GM23338 (cell line): Measurements from ENCODE around the gene MCIDAS. TPM values are rescaled to one million over a fixed set of nuclear protein-coding genes. Genes with fewer than 3 reads are reported as not detected.

Source experiments
- ATAC-seq: fragments of 200-7000 bp; cut with Tn5 transposase; 3 replicates; pipeline ENCODE4 v1.9.1; 2020
- DNase-seq: peaks from one replicate; pipeline ENCODE4 v3.0.0-alpha.2; 2015; ENCODE audit warnings: low spot score
- H2AFZ ChIP-seq: fragments of 200-600 bp; sonication (generic); 2 replicates; pipeline ENCODE4 v1.8.0; 2016; ENCODE audit warnings: antibody characterized with exemption, mild to moderate bottlenecking, moderate library complexity
- H3F3A ChIP-seq: fragments of 200-600 bp; sonication (generic); replicated peaks from 2 replicates; pipeline ENCODE4 v1.8.0; 2017; ENCODE audit warnings: antibody characterized with exemption, mixed run types, low read depth
- H3K27ac ChIP-seq: fragments of 200-600 bp; sonication (generic); 2 replicates; pipeline ENCODE4 v1.6.1; 2016; ENCODE audit warnings: low read depth
- H3K27me3 ChIP-seq: fragments of 200-600 bp; sonication (generic); 2 replicates; pipeline ENCODE4 v1.8.0; 2016; ENCODE audit warnings: mild to moderate bottlenecking, mixed run types, moderate library complexity; ENCODE audit not compliant: insufficient read depth
- H3K36me3 ChIP-seq: fragments of 200-600 bp; sonication (generic); 2 replicates; pipeline ENCODE4 v1.8.0; 2016; ENCODE audit warnings: mild to moderate bottlenecking; ENCODE audit not compliant: insufficient read depth
- H3K4me1 ChIP-seq: fragments of 200-600 bp; sonication (generic); 2 replicates; pipeline ENCODE4 v1.8.0; 2016; ENCODE audit warnings: mild to moderate bottlenecking, moderate library complexity; ENCODE audit not compliant: insufficient read depth
- H3K4me2 ChIP-seq: fragments of 200-600 bp; sonication (generic); 2 replicates; pipeline ENCODE4 v1.7.1; 2017; ENCODE audit warnings: mixed run types
- H3K4me3 ChIP-seq: fragments of 200-600 bp; sonication (generic); 2 replicates; pipeline ENCODE4 v1.6.1; 2016; ENCODE audit warnings: mixed run types
- H3K79me2 ChIP-seq: fragments of 200-600 bp; sonication (generic); replicated peaks from 2 replicates; pipeline ENCODE4 v1.8.0; 2017; ENCODE audit warnings: mild to moderate bottlenecking; ENCODE audit not compliant: insufficient read depth
- H3K9me2 ChIP-seq: fragments of 200-600 bp; sonication (generic); 2 replicates; pipeline ENCODE4 v1.8.0; 2017; ENCODE audit not compliant: insufficient read depth
- H4K20me1 ChIP-seq: fragments of 200-600 bp; sonication (generic); replicated peaks from 2 replicates; pipeline ENCODE4 v1.8.0; 2017; ENCODE audit warnings: mild to moderate bottlenecking; ENCODE audit not compliant: insufficient read depth
- H3K27ac Mint-ChIP-seq: 2 replicates; pipeline ENCODE4 v1.8.0; 2020; ENCODE audit warnings: inconsistent platforms, mild to moderate bottlenecking, moderate library complexity, mixed read lengths
- H3K27me3 Mint-ChIP-seq: 3 replicates; pipeline ENCODE4 v1.8.0; 2022; ENCODE audit warnings: low read depth, mild to moderate bottlenecking, moderate library complexity, mixed read lengths, inconsistent platforms; ENCODE audit not compliant: insufficient read depth, poor library complexity
- H3K36me3 Mint-ChIP-seq: 3 replicates; pipeline ENCODE4 v1.8.0; 2021; ENCODE audit warnings: low read depth, mild to moderate bottlenecking, inconsistent platforms, moderate library complexity, mixed read lengths
- H3K4me1 Mint-ChIP-seq: 3 replicates; pipeline ENCODE4 v1.8.0; 2020; ENCODE audit warnings: mild to moderate bottlenecking, inconsistent platforms, mixed read lengths
- H3K4me3 Mint-ChIP-seq: 3 replicates; pipeline ENCODE4 v1.8.0; 2021; ENCODE audit warnings: moderate library complexity, mild to moderate bottlenecking, inconsistent platforms, mixed read lengths
- H3K9me3 Mint-ChIP-seq: 3 replicates; pipeline ENCODE4 v1.8.0; 2020; ENCODE audit warnings: moderate library complexity, mild to moderate bottlenecking, inconsistent platforms, mixed read lengths
- CREB1 ChIP-seq: fragments of 250-450 bp; sonication (Bioruptor Pico); IDR thresholded peaks from 2 replicates; pipeline ENCODE4 v1.5.0; 2020; ENCODE audit warnings: low read depth, mild to moderate bottlenecking, moderate library complexity
- CTCF ChIP-seq, 2 experiments: fragments of 200-600 bp in 1 of 2; sonication (generic) in 1 of 2; conservative IDR thresholded peaks; 2 replicates each; pipeline versions ENCODE4 v1.5.1 to v1.6.1; 2016 to 2017; ENCODE audit warnings: antibody characterized with exemption in 2 of 2, low read depth in 2 of 2, mild to moderate bottlenecking in 2 of 2, moderate library complexity in 1 of 2
- ETS1 ChIP-seq: IDR thresholded peaks from 2 replicates; pipeline ENCODE4 v1.6.1; 2016; ENCODE audit warnings: antibody characterized with exemption
- EZH2 ChIP-seq: fragments of 200-600 bp; sonication (generic); IDR thresholded peaks from one replicate; pipeline ENCODE4 v1.8.0; 2017; ENCODE audit warnings: antibody characterized with exemption, mild to moderate bottlenecking, low read depth; ENCODE audit not compliant: unreplicated experiment
- EZH2phosphoT487 ChIP-seq: fragments of 200-600 bp; sonication (generic); IDR thresholded peaks from one replicate; pipeline ENCODE4 v1.8.1; 2018; ENCODE audit warnings: antibody characterized with exemption; ENCODE audit not compliant: unreplicated experiment
- JUNB ChIP-seq: IDR thresholded peaks from one replicate; pipeline ENCODE4 v1.6.1; 2016; ENCODE audit warnings: antibody characterized with exemption; ENCODE audit not compliant: unreplicated experiment
- NANOG ChIP-seq: IDR thresholded peaks from 2 replicates; pipeline ENCODE4 v1.6.1; 2016; ENCODE audit warnings: antibody characterized with exemption, borderline replicate concordance
- POLR2AphosphoS5 ChIP-seq: IDR thresholded peaks from 2 replicates; pipeline ENCODE4 v1.6.1; 2016; ENCODE audit warnings: antibody characterized with exemption, low read depth
- REST ChIP-seq: IDR thresholded peaks from one replicate; pipeline ENCODE4 v1.6.1; 2018; ENCODE audit warnings: antibody characterized with exemption; ENCODE audit not compliant: unreplicated experiment
- STAT1 ChIP-seq: IDR thresholded peaks from one replicate; pipeline ENCODE4 v1.6.1; 2016; ENCODE audit warnings: antibody characterized with exemption; ENCODE audit not compliant: unreplicated experiment
- ZNF114 ChIP-seq: fragments of 250-450 bp; sonication (Bioruptor Pico); IDR thresholded peaks from 2 replicates; pipeline ENCODE4 v1.5.0; 2020; ENCODE audit warnings: mild to moderate bottlenecking, moderate library complexity
- ZNF331 ChIP-seq: fragments of 250-450 bp; sonication (Bioruptor Pico); IDR thresholded peaks from 2 replicates; pipeline ENCODE4 v1.5.0; 2020; ENCODE audit warnings: low read depth, mild to moderate bottlenecking, moderate library complexity
- ZNF462 ChIP-seq: fragments of 250-450 bp; sonication (Bioruptor Pico); IDR thresholded peaks from 2 replicates; pipeline ENCODE4 v1.5.0; 2020; ENCODE audit warnings: mild to moderate bottlenecking, moderate library complexity
- polyA plus RNA-seq: library from polyadenylated mRNA; unstranded; fragments of >200 nt; fragmentation: Nextera tagmentation; extraction: Ambion mirVana; gene quantifications from 2 replicates; pipeline ENCODE4 v1.2.1, GENCODE V29; 2016
- total RNA-seq: library from RNA; depleted of rRNA; stranded (reverse); fragments of >200 nt; shearing (Covaris generic); gene quantifications from 2 replicates; pipeline ENCODE4 v1.2.3, GENCODE V29; 2014

The MCIDAS gene
- total and polyA plus RNA-seq, 2 experiments from 2014 or later = not detected

GRCh38 chr5:55188656-55189540, 38.2 kb downstream of the MCIDAS start:
- no peaks in the 10 kb centered on the region for H3K79me2 ChIP-seq
- DNase-seq (no peak), ATAC-seq (no peak)
- H3K4me3 ChIP-seq = no peak overlapping the region
- no peak overlapping the region; the same call in 1 of the 2 replicates for H2AFZ ChIP-seq
- H3K36me3 ChIP-seq = no peaks in the 10 kb centered on the region
- Mint-ChIP-seq H3K36me3 (no peaks in the 10 kb centered on the region), H3K9me3 (no peaks in the 10 kb centered on the region), H3K27ac (no peak overlapping the region), H3K27me3 (peaks cover 9% of the 10 kb centered on the region), H3K4me3 (no peak overlapping the region), H3K4me1 (no peaks in the 10 kb centered on the region; the same call in 2 of the 3 replicates)
- no peak overlapping the region for H3K27ac ChIP-seq
- TF ChIP-seq POLR2AphosphoS5 (no peak), EZH2phosphoT487 (no peak), JUNB (no peak), STAT1 (no peak), ETS1 (no peak), ZNF462 (CRISPR knock-in tag) (no peak), ZNF331 (no peak), REST (no peak), ZNF114 (CRISPR knock-in tag) (no peak), CTCF (conservative IDR thresholded peaks at IDR 0.05; ENCODE audit: low read depth in 2 of 2) (no peak), EZH2 (no peak), CREB1 (CRISPR knock-in tag) (no peak), NANOG (no peak)
- no peak overlapping the region for H3K4me2 ChIP-seq
- H3K9me2 ChIP-seq = no peaks in the 10 kb centered on the region
- no peaks in the 10 kb centered on the region for H3F3A ChIP-seq
- H4K20me1 ChIP-seq = no peaks in the 10 kb centered on the region
- peaks cover 20% of the 10 kb centered on the region for H3K27me3 ChIP-seq
- H3K4me1 ChIP-seq = no peaks in the 10 kb centered on the region
